ENCODE data around the gene NELFCD.

Gene NELFCD

DNA sequence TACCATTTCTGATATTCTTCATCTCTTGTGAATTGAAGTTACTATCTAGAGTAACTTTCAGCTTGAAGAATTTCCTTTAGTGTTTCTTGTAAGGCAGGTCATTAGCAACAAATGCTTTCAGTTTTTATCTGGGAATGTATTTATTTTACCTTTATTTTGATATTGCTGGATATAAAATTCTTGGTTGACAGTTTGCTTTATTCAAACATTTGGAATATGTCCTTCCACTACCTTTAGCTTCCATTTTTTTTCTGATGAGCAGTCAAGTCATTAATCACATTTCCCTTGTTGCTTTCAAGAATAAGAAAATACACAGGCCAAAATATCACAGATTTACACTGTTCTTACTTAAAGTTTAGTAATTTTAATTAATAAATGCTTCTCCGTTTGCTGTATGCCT lies 5.7 kb upstream of the NELFCD start:
- H3K4me3 ChIP-seq (ENCODE audit: low read depth in 1 of 2, low read length in 2 of 2), result no peak overlapping the region
- no peaks in the 10 kb centered on the region for H3K36me3 ChIP-seq (ENCODE audit: insufficient read depth, low read length)
- H3K4me2 ChIP-seq (ENCODE audit: insufficient read depth, low read length), result no peak overlapping the region
- no peak overlapping the region for H3K9ac ChIP-seq (ENCODE audit: low read depth, low read length)
- no peaks in the 10 kb centered on the region for H4K20me1 ChIP-seq (ENCODE audit: insufficient read depth, low read length)
- H3K79me2 ChIP-seq (ENCODE audit: insufficient read depth, low read length), result no peaks in the 10 kb centered on the region
- peaks cover 8% of the 10 kb centered on the region for H3K27me3 ChIP-seq (ENCODE audit: insufficient read depth, low read length, poor library complexity)
- no peak overlapping the region for H2AFZ ChIP-seq (ENCODE audit: low read depth, low read length)
- no peak overlapping the region for H3K27ac ChIP-seq (ENCODE audit: low read length)
- ATAC-seq (ENCODE audit: insufficient read depth, low read depth), result no peak
- no peak for DNase-seq
- H3K4me1 ChIP-seq (ENCODE audit: insufficient read depth, low read length), result peaks cover 4% of the 10 kb centered on the region
- no peak for TF ChIP-seq EZH2 (IDR thresholded peaks at IDR 0.05; ENCODE audit: borderline replicate concordance, low read depth, low read length, severe bottlenecking)
- TF ChIP-seq, protein P1, sequence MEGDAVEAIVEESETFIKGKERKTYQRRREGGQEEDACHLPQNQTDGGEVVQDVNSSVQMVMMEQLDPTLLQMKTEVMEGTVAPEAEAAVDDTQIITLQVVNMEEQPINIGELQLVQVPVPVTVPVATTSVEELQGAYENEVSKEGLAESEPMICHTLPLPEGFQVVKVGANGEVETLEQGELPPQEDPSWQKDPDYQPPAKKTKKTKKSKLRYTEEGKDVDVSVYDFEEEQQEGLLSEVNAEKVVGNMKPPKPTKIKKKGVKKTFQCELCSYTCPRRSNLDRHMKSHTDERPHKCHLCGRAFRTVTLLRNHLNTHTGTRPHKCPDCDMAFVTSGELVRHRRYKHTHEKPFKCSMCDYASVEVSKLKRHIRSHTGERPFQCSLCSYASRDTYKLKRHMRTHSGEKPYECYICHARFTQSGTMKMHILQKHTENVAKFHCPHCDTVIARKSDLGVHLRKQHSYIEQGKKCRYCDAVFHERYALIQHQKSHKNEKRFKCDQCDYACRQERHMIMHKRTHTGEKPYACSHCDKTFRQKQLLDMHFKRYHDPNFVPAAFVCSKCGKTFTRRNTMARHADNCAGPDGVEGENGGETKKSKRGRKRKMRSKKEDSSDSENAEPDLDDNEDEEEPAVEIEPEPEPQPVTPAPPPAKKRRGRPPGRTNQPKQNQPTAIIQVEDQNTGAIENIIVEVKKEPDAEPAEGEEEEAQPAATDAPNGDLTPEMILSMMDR (IDR thresholded peaks at IDR 0.05; ENCODE audit: borderline replicate concordance, extremely low read depth, low read length, poor library complexity, severe bottlenecking), result no peak
- H3K9me3 ChIP-seq (ENCODE audit: insufficient read depth, low read length, severe bottlenecking), result peaks cover 8% of the 10 kb centered on the region

DNA sequence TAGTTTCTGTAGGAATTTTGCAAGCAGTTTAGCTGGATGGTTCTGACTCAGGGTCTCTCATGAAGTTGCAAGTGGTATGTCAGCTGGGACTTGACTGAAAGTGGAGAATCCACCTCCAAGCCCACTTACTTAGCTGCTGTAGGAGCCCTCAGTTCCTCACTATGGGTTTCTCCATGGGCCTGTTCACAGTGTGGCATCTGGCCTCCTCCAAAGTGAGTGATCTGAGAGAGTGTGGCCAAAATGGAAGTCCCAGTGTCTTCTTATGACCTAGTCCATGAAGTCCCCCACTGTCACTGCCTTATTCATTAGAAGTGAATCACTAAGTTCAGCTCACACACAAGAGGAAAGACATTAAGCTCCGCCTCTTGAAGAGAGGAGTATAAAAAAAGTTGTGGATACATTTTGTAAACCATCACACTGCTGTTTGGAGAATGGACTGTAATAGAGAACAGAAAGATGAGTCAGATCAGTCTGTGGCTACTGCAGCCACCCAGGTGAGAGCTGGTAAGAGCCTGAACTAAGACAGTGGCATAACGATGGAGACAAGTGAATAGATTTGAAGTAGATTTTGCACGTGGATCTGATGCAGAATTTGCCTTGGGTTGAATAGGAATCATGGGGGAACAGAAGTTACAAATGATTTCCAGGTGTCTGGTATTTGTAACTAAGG lies 4.9 kb upstream of the NELFCD start:
- H3K27ac ChIP-seq (ENCODE audit: low read length), result no peak overlapping the region
- H3K79me2 ChIP-seq (ENCODE audit: insufficient read depth, low read length), result peaks cover under 1% of the 10 kb centered on the region
- H4K20me1 ChIP-seq (ENCODE audit: insufficient read depth, low read length), result no peaks in the 10 kb centered on the region
- H3K4me2 ChIP-seq (ENCODE audit: insufficient read depth, low read length), result no peak overlapping the region
- no peak overlapping the region for H3K9ac ChIP-seq (ENCODE audit: low read depth, low read length)
- H2AFZ ChIP-seq (ENCODE audit: low read depth, low read length), result no peak overlapping the region
- peaks cover 8% of the 10 kb centered on the region for H3K27me3 ChIP-seq (ENCODE audit: insufficient read depth, low read length, poor library complexity)
- no peak for DNase-seq
- H3K9me3 ChIP-seq (ENCODE audit: insufficient read depth, low read length, severe bottlenecking), result peaks cover 8% of the 10 kb centered on the region
- no peaks in the 10 kb centered on the region for H3K36me3 ChIP-seq (ENCODE audit: insufficient read depth, low read length)
- no peak for ATAC-seq (ENCODE audit: insufficient read depth, low read depth)
- H3K4me3 ChIP-seq (ENCODE audit: low read depth in 1 of 2, low read length in 2 of 2), result no peak overlapping the region
- peaks cover 10% of the 10 kb centered on the region for H3K4me1 ChIP-seq (ENCODE audit: insufficient read depth, low read length)
- TF ChIP-seq, protein P1 (IDR thresholded peaks at IDR 0.05; ENCODE audit: borderline replicate concordance, extremely low read depth, low read length, poor library complexity, severe bottlenecking), result no peak
- no peak for TF ChIP-seq EZH2 (IDR thresholded peaks at IDR 0.05; ENCODE audit: borderline replicate concordance, low read depth, low read length, severe bottlenecking)

DNA sequence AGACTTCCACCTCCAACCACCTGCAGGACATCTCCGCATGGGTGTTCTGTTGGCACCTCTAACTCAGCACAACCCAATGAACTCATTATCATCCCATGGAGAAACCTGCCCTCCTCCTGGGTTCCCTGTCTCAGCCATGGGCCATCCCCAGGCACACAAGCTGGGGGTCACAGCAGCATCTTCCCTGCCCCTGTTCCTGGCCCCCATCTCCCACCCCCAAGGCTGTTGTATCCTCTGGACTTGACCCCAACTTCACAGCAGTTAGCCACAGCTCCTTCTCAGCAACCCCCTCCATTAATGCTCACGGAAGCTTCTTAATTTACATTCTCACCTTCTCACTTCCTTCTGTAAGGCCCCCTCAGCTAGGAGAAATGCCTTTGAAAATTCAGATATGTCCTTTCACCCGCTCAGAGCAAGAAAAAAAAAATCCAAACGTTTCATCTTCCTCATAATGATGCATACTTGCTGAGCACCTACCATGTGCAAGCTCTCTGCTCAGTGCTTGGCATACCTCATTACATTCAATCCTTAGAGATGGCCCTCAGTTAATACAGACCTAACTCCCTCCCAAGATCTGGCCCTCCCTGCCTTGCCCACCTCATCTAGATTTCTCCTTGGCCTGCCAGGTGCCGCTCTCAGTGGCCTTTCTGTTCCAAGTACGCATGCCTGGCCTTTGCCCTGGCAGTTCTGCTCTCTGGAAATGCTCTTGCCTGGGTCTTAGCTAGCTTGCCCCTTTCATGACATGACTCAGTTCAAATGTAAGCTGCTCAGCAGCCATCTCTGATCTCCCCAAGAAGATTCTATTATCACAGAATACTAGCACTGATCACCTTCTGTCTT lies 2.5 kb upstream of the NELFCD start:
- Histone ChIP-seq H3K4me1 (ENCODE audit: insufficient read depth, low read length) (peaks cover 26% of the 10 kb centered on the region), H3K4me3 (ENCODE audit: low read depth in 1 of 2, low read length in 2 of 2) (no peak overlapping the region), H3K9me3 (ENCODE audit: insufficient read depth, low read length, severe bottlenecking) (peaks cover 8% of the 10 kb centered on the region), H3K4me2 (ENCODE audit: insufficient read depth, low read length) (no peak overlapping the region), H3K79me2 (ENCODE audit: insufficient read depth, low read length) (peaks cover 24% of the 10 kb centered on the region), H4K20me1 (ENCODE audit: insufficient read depth, low read length) (peaks cover 6% of the 10 kb centered on the region), H3K27ac (ENCODE audit: low read length) (no peak overlapping the region), H3K9ac (ENCODE audit: low read depth, low read length) (no peak overlapping the region), H2AFZ (ENCODE audit: low read depth, low read length) (no peak overlapping the region), H3K27me3 (ENCODE audit: insufficient read depth, low read length, poor library complexity) (peaks cover 4% of the 10 kb centered on the region), H3K36me3 (ENCODE audit: insufficient read depth, low read length) (peaks cover 5% of the 10 kb centered on the region; the same call in 1 of the 2 replicates)
- TF ChIP-seq, protein P1 (IDR thresholded peaks at IDR 0.05; ENCODE audit: borderline replicate concordance, extremely low read depth, low read length, poor library complexity, severe bottlenecking), result no peak
- no peak for TF ChIP-seq EZH2 (IDR thresholded peaks at IDR 0.05; ENCODE audit: borderline replicate concordance, low read depth, low read length, severe bottlenecking)
- ATAC-seq (ENCODE audit: insufficient read depth, low read depth) (no peak), DNase-seq (no peak)
